ENCODE measurements around the gene ZNF280D. TPM values are rescaled to one million over a fixed set of nuclear protein-coding genes. Genes with fewer than 3 reads are reported as not detected.
"Not testable (repeated sequence)": the region's sequence is repeated elsewhere in the genome, so short reads cannot be mapped to it uniquely, and the experiment has no call there.

The ZNF280D gene
- total RNA-seq (2014; rRNA removed; shearing (Covaris generic)), result 11.5 and 13.5 TPM in 2 replicates

GRCh38 chr15:56733136-56734012 lies at the start of gene ZNF280D:
Gene ZNF280D, minus strand, starts transcription at chr15:56733509. Its CDS starts 26,400 bp downstream, at chr15:56707109.
- peak; percentile 79 for DNase-seq (ENCODE audit: low spot score)

DNA sequence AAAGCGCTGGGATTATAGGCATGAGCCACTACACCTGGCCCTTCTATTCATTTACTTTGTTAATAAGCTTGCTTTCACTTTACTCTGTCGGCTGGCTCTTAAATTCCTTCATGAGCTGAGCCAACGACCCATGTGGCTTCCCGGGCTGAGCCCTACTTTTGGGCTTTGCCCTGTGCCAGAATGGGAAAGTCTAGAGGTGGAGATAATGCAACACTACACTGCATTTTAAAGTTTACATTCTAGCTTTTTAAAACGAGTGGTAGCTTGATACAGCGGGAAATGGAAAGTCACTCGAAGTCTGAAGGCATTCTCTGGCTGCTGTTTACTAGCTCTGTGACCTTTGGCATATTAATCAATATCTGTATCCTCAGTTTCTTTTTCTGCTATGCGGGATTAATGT lies 49.0 kb upstream of the ZNF280D start:
- DNase-seq (ENCODE audit: low spot score), result no peak

DNA sequence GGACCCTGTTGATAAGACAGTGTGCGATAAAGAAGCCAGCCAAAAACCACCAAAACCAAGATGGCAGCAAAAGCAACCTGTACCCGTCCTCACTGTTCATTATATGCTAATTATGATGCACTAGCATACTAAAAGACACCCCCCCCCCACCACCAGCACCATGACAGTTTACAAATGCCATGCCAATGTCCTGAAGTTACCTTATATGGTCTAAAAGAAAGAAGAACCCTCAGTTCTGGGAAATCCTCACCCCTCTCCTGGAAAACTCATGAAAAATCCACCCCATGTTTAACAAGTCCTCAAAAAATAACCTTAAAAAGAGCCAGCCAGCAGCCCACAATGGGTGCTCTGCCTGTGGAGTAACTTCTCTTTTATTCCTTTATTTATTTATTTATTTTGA lies 48.4 kb upstream of the ZNF280D start:
- no peak for DNase-seq (ENCODE audit: low spot score)

DNA sequence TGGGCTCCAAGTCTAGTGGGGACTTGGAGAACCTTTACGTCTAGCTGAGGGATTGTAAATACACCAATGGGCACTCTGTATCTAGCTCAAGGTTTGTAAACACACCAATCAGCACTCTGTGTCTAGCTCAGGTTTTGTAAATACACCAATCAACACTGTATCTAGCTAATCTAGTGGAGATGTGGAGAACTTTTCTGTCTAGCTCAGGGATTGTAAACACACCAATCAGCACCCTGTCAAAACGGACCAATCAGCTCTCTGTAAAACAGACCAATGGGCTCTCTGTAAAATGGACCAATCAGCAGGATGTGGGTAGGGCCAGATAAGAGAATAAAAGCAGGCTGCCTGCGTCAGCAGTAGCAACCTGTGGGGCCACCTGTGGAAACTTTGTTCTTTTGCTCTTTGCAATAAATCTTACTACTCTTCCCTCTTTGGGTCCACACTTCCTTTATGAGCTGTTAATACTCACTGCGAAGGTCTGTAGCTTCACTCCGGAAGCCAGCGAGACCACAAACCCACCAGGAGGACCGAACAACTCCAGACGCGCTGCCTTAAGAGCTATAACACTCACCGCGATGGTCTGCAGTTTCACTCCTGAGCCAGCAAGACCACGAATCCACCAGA lies 46.9 kb upstream of the ZNF280D start:
- not testable (repeated sequence) for DNase-seq (ENCODE audit: low spot score)

- DNase-seq (ENCODE audit: low spot score), result not testable (repeated sequence)
Observed at GRCh38 chr15:56779449-56779848, 46.1 kb upstream of the ZNF280D start.

DNA sequence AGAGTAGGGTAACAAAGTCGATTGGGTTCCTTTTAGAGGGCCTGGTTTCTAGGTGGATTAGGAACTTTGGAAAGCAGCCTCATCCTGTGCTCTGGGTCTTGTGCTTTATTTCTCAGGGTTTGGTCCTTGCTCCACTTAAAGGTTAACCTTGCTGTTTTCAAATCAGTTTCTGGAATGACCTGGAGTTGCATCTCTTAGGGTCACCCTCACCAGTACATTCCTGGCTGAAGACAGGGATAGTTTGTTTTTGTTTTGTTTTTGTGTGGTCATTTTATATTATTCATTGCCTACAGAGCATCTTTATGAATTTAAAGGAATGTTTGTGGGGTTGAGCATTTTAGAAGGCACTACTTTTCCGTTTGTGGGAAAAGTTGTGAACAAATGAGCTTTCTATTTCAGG lies 45.5 kb upstream of the ZNF280D start:
- DNase-seq (ENCODE audit: low spot score), result no peak

- DNase-seq (ENCODE audit: low spot score), result no peak
Observed at GRCh38 chr15:56776839-56777238, 43.5 kb upstream of the ZNF280D start.

DNA sequence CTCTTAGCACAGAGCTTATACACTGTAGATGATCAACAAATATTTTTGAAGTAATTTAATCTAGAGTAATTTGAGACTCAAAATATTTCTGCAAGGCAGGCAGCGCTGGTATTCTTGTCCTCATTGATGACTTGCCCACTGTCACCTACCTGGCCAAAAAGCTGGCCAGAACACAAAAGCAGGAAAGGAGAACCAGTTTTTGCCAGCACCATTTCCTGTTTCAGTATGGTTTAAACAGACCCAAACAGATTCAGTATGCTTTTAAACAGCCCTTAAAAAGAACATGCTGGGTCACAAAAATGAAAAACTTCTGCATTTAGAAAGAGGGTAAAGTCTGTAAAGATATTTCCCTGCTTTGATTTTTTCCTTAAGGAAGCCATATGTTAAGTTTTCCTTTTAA lies 42.3 kb upstream of the ZNF280D start:
- no peak for DNase-seq (ENCODE audit: low spot score)

- no peak for DNase-seq (ENCODE audit: low spot score)
Observed at GRCh38 chr15:56774356-56774755, 41.0 kb upstream of the ZNF280D start.

GRCh38 chr15:56772868-56773639 lies 39.7 kb upstream of the ZNF280D start:
- no peak for DNase-seq (ENCODE audit: low spot score)

GRCh38 chr15:56770173-56770572 lies 36.9 kb upstream of the ZNF280D start:
- DNase-seq (ENCODE audit: low spot score), result no peak

- no peak for DNase-seq (ENCODE audit: low spot score)
Observed at GRCh38 chr15:56767315-56767714, 34.0 kb upstream of the ZNF280D start.

DNA sequence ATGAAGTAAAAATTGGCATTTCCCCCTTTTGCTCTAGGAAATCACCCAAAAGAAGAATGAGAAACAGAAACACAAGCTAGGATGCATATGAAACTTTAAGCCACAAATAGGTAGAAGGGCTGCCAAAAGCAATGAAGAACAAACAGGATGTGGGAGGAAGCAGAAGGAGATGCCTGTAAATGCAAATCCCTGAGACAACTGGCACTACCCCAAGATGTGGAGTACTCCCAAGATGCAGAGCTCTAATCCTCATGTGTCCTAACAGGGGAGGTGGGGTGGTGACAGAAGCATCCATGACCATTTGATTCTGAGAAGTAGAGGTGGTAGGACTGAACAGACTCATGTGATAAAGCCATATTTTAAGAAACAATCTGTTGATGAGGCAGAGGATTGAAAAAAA lies 31.9 kb upstream of the ZNF280D start:
- DNase-seq (ENCODE audit: low spot score), result peak; percentile 88

- DNase-seq (ENCODE audit: low spot score), result no peak
Observed at GRCh38 chr15:56763141-56763895, 30.0 kb upstream of the ZNF280D start.

DNA sequence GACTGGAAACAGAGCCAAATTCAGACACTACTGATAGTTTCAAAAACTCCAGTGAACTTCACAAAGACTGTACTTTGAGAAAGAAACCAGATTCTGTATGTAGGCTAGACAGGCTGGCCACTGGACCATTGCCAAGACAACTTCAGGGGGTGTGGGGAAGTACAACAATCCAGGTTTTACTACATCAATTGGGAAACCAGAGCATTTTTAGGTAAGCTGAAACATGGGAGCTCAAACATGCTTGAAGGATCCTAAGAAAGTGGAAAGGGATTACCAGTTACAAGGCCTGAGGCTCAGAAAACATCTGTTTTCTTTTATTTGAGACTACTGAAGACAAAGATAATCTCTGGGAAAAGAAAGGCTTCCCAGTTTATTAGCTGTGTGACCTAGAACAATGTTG lies 26.9 kb upstream of the ZNF280D start:
- DNase-seq (ENCODE audit: low spot score), result peak; percentile 37

DNA sequence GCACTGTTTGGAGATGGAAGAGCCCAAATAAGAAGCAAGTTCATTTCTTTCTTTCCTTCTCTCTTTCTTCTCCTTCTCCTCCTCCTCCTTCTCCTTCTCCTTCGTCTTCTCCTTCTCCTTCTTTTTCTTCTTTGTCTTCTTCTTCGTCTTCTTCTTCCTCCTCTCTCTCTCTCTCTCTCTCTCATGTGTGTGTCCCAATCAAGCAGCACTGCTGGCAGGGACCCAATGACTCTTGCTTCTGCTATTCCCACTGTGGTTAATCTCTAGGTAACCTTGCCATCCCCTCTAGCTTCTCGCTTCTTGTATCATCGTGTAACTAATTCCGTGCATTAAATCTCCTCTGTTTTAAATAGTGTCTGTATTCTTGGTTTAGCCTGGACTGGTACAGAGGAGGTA lies 26.1 kb upstream of the ZNF280D start:
- peak; percentile 81 for DNase-seq (ENCODE audit: low spot score)

- no peak for DNase-seq (ENCODE audit: low spot score)
Observed at GRCh38 chr15:56758770-56759449, 25.6 kb upstream of the ZNF280D start.

- DNase-seq (ENCODE audit: low spot score), result no peak
Observed at GRCh38 chr15:56757875-56758274, 24.6 kb upstream of the ZNF280D start.

- DNase-seq (ENCODE audit: low spot score), result no peak
Observed at GRCh38 chr15:56754772-56755370, 21.6 kb upstream of the ZNF280D start.

GRCh38 chr15:56752986-56753385 lies 19.7 kb upstream of the ZNF280D start:
- no peak for DNase-seq (ENCODE audit: low spot score)

GRCh38 chr15:56749982-56750381 lies 16.7 kb upstream of the ZNF280D start:
- DNase-seq (ENCODE audit: low spot score), result no peak

All from H4 (cell line).